ENCODE data around the gene B4GAT1.

Gene B4GAT1

GRCh38 chr11:66309475-66309874, 38.0 kb downstream of the B4GAT1 start:
- DNase-seq (ENCODE audit: low read depth, low spot score), result no peak

GRCh38 chr11:66302656-66303055, 44.8 kb downstream of the B4GAT1 start:
- no peak for DNase-seq (ENCODE audit: low read depth, low spot score)

GRCh38 chr11:66299186-66299585, 48.2 kb downstream of the B4GAT1 start:
- no peak for DNase-seq (ENCODE audit: low read depth, low spot score)

GRCh38 chr11:66297610-66298009, 49.8 kb downstream of the B4GAT1 start:
- no peak for DNase-seq (ENCODE audit: low read depth, low spot score)

Measured in iPS DF 19.7 (cell line).